SK-N-SH (cell line): Measurements from ENCODE around the gene IRAK2.

Experiments used
- EP300 ChIP-seq, 2 experiments: IDR thresholded peaks; 2 replicates each; pipeline versions ENCODE4 v1.4.0 to v1.6.1; 2012; ENCODE audit warnings: borderline replicate concordance in 1 of 2, low read depth in 1 of 2, low read length in 1 of 2
- FOXM1 ChIP-seq: IDR thresholded peaks from 2 replicates; pipeline ENCODE4 v1.4.0; 2012; ENCODE audit warnings: low read depth, mild to moderate bottlenecking
- JUND ChIP-seq: IDR thresholded peaks from 2 replicates; pipeline ENCODE4 v1.4.0; 2012
- POLR2AphosphoS5 ChIP-seq: IDR thresholded peaks from 2 replicates; pipeline ENCODE4 v1.6.1; 2012; ENCODE audit warnings: low read depth, low read length
- RAD21 ChIP-seq: IDR thresholded peaks from 2 replicates; pipeline ENCODE4 v1.6.1; 2012; ENCODE audit warnings: mild to moderate bottlenecking, low read length
- TF ChIP-seq, protein P1 (sequence below): fragments of 200-600 bp; sonication (generic); IDR thresholded peaks from 2 replicates; pipeline ENCODE4 v1.6.1; 2017; ENCODE audit warnings: antibody characterized with exemption, mild to moderate bottlenecking, moderate library complexity
- TF ChIP-seq, protein P2 (sequence below): IDR thresholded peaks from 2 replicates; pipeline ENCODE4 v1.4.0; 2012; ENCODE audit warnings: low read depth

DNA sequence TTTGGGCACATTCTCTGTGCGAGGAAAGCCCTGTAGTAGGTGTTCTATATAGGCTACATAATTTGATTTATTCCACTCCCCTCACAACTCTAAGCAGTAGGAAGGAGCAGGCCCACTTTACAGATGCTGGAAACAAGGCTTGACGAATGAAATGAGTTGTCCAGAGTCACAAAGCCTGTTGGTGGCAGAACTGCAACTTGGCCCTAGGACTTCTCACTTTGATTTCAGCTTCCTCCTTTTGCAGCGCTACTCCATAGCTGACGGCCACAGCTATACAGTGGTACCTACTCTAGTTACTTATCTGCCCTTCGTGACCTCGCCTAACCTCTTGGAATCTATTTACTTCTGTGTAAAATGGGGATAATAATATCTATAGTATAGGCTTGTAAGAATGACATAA, 2.5 kb upstream of the IRAK2 start:
- TF ChIP-seq EP300 (IDR thresholded peaks at IDR 0.05; ENCODE audit: borderline replicate concordance in 1 of 2, low read depth in 1 of 2, low read length in 1 of 2) (no peak), JUND (no peak), POLR2AphosphoS5 (no peak), RAD21 (no peak), FOXM1 (no peak)
- TF ChIP-seq, protein P1, sequence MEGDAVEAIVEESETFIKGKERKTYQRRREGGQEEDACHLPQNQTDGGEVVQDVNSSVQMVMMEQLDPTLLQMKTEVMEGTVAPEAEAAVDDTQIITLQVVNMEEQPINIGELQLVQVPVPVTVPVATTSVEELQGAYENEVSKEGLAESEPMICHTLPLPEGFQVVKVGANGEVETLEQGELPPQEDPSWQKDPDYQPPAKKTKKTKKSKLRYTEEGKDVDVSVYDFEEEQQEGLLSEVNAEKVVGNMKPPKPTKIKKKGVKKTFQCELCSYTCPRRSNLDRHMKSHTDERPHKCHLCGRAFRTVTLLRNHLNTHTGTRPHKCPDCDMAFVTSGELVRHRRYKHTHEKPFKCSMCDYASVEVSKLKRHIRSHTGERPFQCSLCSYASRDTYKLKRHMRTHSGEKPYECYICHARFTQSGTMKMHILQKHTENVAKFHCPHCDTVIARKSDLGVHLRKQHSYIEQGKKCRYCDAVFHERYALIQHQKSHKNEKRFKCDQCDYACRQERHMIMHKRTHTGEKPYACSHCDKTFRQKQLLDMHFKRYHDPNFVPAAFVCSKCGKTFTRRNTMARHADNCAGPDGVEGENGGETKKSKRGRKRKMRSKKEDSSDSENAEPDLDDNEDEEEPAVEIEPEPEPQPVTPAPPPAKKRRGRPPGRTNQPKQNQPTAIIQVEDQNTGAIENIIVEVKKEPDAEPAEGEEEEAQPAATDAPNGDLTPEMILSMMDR = no peak
- TF ChIP-seq, protein P2, sequence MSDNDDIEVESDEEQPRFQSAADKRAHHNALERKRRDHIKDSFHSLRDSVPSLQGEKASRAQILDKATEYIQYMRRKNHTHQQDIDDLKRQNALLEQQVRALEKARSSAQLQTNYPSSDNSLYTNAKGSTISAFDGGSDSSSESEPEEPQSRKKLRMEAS = no peak
